HUDEP-2 (cell line): ENCODE measurements around the gene USP21.

Source experiments
- DNase-seq, 76 experiments: peaks; one replicate each; lab custom pipeline; 2025; ENCODE audit not compliant: unreplicated experiment in 76 of 76; lab: John Stamatoyannopoulos, UW

USP21 gene

GRCh38 chr1:161190962-161191521 is 31.7 kb downstream of the USP21 start:
- DNase-seq = no peak

GRCh38 chr1:161191971-161192370 is 32.7 kb downstream of the USP21 start:
- DNase-seq = no peak

- DNase-seq = peak in 59 of 76 experiments; percentile 5 to 74 (median 36)
These were observed 33.5 kb downstream of the USP21 start for GRCh38 chr1:161192476-161193465.

GRCh38 chr1:161193561-161194235 is 34.4 kb downstream of the USP21 start:
- no peak for DNase-seq

- DNase-seq = no peak
These were observed 35.9 kb downstream of the USP21 start for GRCh38 chr1:161195171-161195570.

- no peak for DNase-seq
These were observed 36.8 kb downstream of the USP21 start for GRCh38 chr1:161196111-161196510.

- no peak for DNase-seq
These were observed 37.5 kb downstream of the USP21 start for GRCh38 chr1:161196521-161197451.

- DNase-seq = no peak
These were observed 38.4 kb downstream of the USP21 start for GRCh38 chr1:161197560-161198193.

GRCh38 chr1:161198194-161198896 is 39.0 kb downstream of the USP21 start:
- DNase-seq = peak in 15 of 76 experiments; percentile 6 to 57 (median 21)

- DNase-seq = no peak
These were observed 39.7 kb downstream of the USP21 start, which contains the start of gene ADAMTS4 for GRCh38 chr1:161198897-161199431. Gene ADAMTS4, minus strand, starts transcription at chr1:161199054. Its CDS starts 427 bp downstream, at chr1:161198627.

GRCh38 chr1:161199506-161200139 is 40.3 kb downstream of the USP21 start:
- no peak for DNase-seq

- no peak for DNase-seq
These were observed 41.2 kb downstream of the USP21 start for GRCh38 chr1:161200421-161200991.

- DNase-seq = peak in 2 of 76 experiments; percentile 7 to 17
These were observed 41.9 kb downstream of the USP21 start for GRCh38 chr1:161200992-161201835.

- peak in 75 of 76 experiments; percentile 40 to 98 (median 94) for DNase-seq
These were observed 42.8 kb downstream of the USP21 start, which contains the start of gene NDUFS2 for GRCh38 chr1:161201836-161202712. Gene NDUFS2, plus strand, starts transcription at chr1:161202367. Its CDS starts 19 bp downstream, at chr1:161202386.

GRCh38 chr1:161206411-161207140 is 47.3 kb downstream of the USP21 start:
- DNase-seq = no peak
